ENCODE results near the gene HSPA12B.

The HSPA12B gene

GRCh38 chr20:3694864-3695263 is 37.6 kb upstream of the HSPA12B start:
- Histone ChIP-seq H3K4me1 (ENCODE audit: control insufficient read depth, insufficient read depth, low read length) (no peaks in the 10 kb centered on the region), H3K36me3 (ENCODE audit: control insufficient read depth, insufficient read depth, low read length) (no peaks in the 10 kb centered on the region), H3K27me3 (ENCODE audit: control insufficient read depth, insufficient read depth, low read length) (no peaks in the 10 kb centered on the region), H3K4me3 (ENCODE audit: low read depth, low read length) (no peak overlapping the region), H3K27ac (ENCODE audit: low read depth, low read length) (no peak overlapping the region), H3K9ac (ENCODE audit: low read depth, low read length) (no peak overlapping the region), H3K9me3 (ENCODE audit: control insufficient read depth, insufficient read depth, low read length) (peaks cover 4% of the 10 kb centered on the region; the same call in 1 of the 2 replicates)

- no peaks in the 10 kb centered on the region for H3K36me3 ChIP-seq (ENCODE audit: control insufficient read depth, insufficient read depth, low read length)
- no peaks in the 10 kb centered on the region for H3K27me3 ChIP-seq (ENCODE audit: control insufficient read depth, insufficient read depth, low read length)
- no peak overlapping the region for H3K4me3 ChIP-seq (ENCODE audit: low read depth, low read length)
- peaks cover 4% of the 10 kb centered on the region; the same call in 1 of the 2 replicates for H3K9me3 ChIP-seq (ENCODE audit: control insufficient read depth, insufficient read depth, low read length)
- H3K9ac ChIP-seq (ENCODE audit: low read depth, low read length): no peak overlapping the region
- H3K27ac ChIP-seq (ENCODE audit: low read depth, low read length): no peak overlapping the region
- H3K4me1 ChIP-seq (ENCODE audit: control insufficient read depth, insufficient read depth, low read length): no peaks in the 10 kb centered on the region
Observed at GRCh38 chr20:3696200-3696599, 36.3 kb upstream of the HSPA12B start.

GRCh38 chr20:3696745-3697587 is 35.5 kb upstream of the HSPA12B start:
- Histone ChIP-seq H3K36me3 (ENCODE audit: control insufficient read depth, insufficient read depth, low read length) (no peaks in the 10 kb centered on the region), H3K27ac (ENCODE audit: low read depth, low read length) (no peak overlapping the region), H3K4me3 (ENCODE audit: low read depth, low read length) (no peak overlapping the region), H3K9ac (ENCODE audit: low read depth, low read length) (no peak overlapping the region), H3K27me3 (ENCODE audit: control insufficient read depth, insufficient read depth, low read length) (no peaks in the 10 kb centered on the region), H3K4me1 (ENCODE audit: control insufficient read depth, insufficient read depth, low read length) (no peaks in the 10 kb centered on the region), H3K9me3 (ENCODE audit: control insufficient read depth, insufficient read depth, low read length) (peaks cover 4% of the 10 kb centered on the region; the same call in 1 of the 2 replicates)

DNA sequence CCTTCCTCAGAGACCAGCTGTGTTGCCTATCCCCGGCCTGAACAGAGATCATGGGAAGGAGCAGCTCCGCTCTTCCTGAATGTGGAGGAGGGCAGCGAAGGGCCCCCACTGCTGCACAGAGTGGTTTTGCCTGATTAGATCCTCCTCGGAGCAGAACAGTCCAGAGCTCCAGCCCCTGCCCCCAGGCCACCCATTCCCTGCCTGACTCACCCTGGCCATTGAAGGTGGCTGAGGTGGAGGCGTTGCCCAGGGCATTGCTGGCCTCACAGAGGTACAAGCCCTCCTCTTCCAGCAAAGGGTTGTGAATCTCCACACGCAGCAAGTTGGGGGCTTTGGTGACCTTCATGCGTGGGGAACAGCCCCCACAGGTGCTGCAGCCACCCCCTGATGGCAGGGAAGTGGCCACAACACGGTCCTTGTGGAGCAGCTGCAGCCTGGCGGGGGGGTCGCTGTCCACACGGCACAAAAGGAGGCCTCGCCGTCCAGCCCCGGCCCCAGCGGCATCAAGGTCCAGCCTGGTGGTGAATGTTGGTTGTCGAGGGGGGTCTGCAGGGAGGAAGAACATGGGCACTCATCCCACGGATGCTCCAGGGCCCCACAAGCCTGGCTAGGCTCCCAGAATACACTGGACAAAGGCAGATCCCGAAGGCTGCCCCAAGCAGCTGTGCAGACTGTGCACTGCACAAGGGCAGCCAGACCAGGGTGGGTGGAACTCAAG is 34.7 kb upstream of the HSPA12B start:
- H3K4me1 ChIP-seq (ENCODE audit: control insufficient read depth, insufficient read depth, low read length): no peaks in the 10 kb centered on the region
- no peak overlapping the region for H3K9ac ChIP-seq (ENCODE audit: low read depth, low read length)
- no peak overlapping the region for H3K4me3 ChIP-seq (ENCODE audit: low read depth, low read length)
- H3K36me3 ChIP-seq (ENCODE audit: control insufficient read depth, insufficient read depth, low read length): no peaks in the 10 kb centered on the region
- H3K27me3 ChIP-seq (ENCODE audit: control insufficient read depth, insufficient read depth, low read length): no peaks in the 10 kb centered on the region
- H3K27ac ChIP-seq (ENCODE audit: low read depth, low read length): no peak overlapping the region
- H3K9me3 ChIP-seq (ENCODE audit: control insufficient read depth, insufficient read depth, low read length): peaks cover 4% of the 10 kb centered on the region; the same call in 1 of the 2 replicates

- Histone ChIP-seq H3K4me3 (ENCODE audit: low read depth, low read length) (no peak overlapping the region), H3K9me3 (ENCODE audit: control insufficient read depth, insufficient read depth, low read length) (peaks cover 4% of the 10 kb centered on the region; the same call in 1 of the 2 replicates), H3K9ac (ENCODE audit: low read depth, low read length) (no peak overlapping the region), H3K4me1 (ENCODE audit: control insufficient read depth, insufficient read depth, low read length) (no peaks in the 10 kb centered on the region), H3K27me3 (ENCODE audit: control insufficient read depth, insufficient read depth, low read length) (no peaks in the 10 kb centered on the region), H3K27ac (ENCODE audit: low read depth, low read length) (no peak overlapping the region), H3K36me3 (ENCODE audit: control insufficient read depth, insufficient read depth, low read length) (no peaks in the 10 kb centered on the region)
Observed at GRCh38 chr20:3698591-3699001, 33.9 kb upstream of the HSPA12B start.

- no peaks in the 10 kb centered on the region for H3K4me1 ChIP-seq (ENCODE audit: control insufficient read depth, insufficient read depth, low read length)
- H3K4me3 ChIP-seq (ENCODE audit: low read depth, low read length): no peak overlapping the region
- no peaks in the 10 kb centered on the region for H3K36me3 ChIP-seq (ENCODE audit: control insufficient read depth, insufficient read depth, low read length)
- H3K27me3 ChIP-seq (ENCODE audit: control insufficient read depth, insufficient read depth, low read length): no peaks in the 10 kb centered on the region
- H3K9ac ChIP-seq (ENCODE audit: low read depth, low read length): no peak overlapping the region
- H3K9me3 ChIP-seq (ENCODE audit: control insufficient read depth, insufficient read depth, low read length): peaks cover 4% of the 10 kb centered on the region; the same call in 1 of the 2 replicates
- no peak overlapping the region for H3K27ac ChIP-seq (ENCODE audit: low read depth, low read length)
Observed at GRCh38 chr20:3699037-3699436, 33.4 kb upstream of the HSPA12B start.

GRCh38 chr20:3701061-3701998 is 31.2 kb upstream of the HSPA12B start:
- Histone ChIP-seq H3K27me3 (ENCODE audit: control insufficient read depth, insufficient read depth, low read length) (no peaks in the 10 kb centered on the region), H3K9ac (ENCODE audit: low read depth, low read length) (no peak overlapping the region), H3K4me3 (ENCODE audit: low read depth, low read length) (no peak overlapping the region), H3K27ac (ENCODE audit: low read depth, low read length) (no peak overlapping the region), H3K4me1 (ENCODE audit: control insufficient read depth, insufficient read depth, low read length) (no peaks in the 10 kb centered on the region), H3K36me3 (ENCODE audit: control insufficient read depth, insufficient read depth, low read length) (no peaks in the 10 kb centered on the region), H3K9me3 (ENCODE audit: control insufficient read depth, insufficient read depth, low read length) (peaks cover 3% of the 10 kb centered on the region; the same call in 1 of the 2 replicates)

- Histone ChIP-seq H3K27ac (ENCODE audit: low read depth, low read length) (no peak overlapping the region), H3K9me3 (ENCODE audit: control insufficient read depth, insufficient read depth, low read length) (no peaks in the 10 kb centered on the region), H3K36me3 (ENCODE audit: control insufficient read depth, insufficient read depth, low read length) (no peaks in the 10 kb centered on the region), H3K27me3 (ENCODE audit: control insufficient read depth, insufficient read depth, low read length) (no peaks in the 10 kb centered on the region), H3K9ac (ENCODE audit: low read depth, low read length) (no peak overlapping the region), H3K4me3 (ENCODE audit: low read depth, low read length) (no peak overlapping the region), H3K4me1 (ENCODE audit: control insufficient read depth, insufficient read depth, low read length) (no peaks in the 10 kb centered on the region)
Observed at GRCh38 chr20:3702611-3703391, 29.7 kb upstream of the HSPA12B start.

GRCh38 chr20:3704087-3704486 is 28.4 kb upstream of the HSPA12B start:
- Histone ChIP-seq H3K9ac (ENCODE audit: low read depth, low read length) (no peak overlapping the region), H3K36me3 (ENCODE audit: control insufficient read depth, insufficient read depth, low read length) (no peaks in the 10 kb centered on the region), H3K27ac (ENCODE audit: low read depth, low read length) (no peak overlapping the region), H3K27me3 (ENCODE audit: control insufficient read depth, insufficient read depth, low read length) (no peaks in the 10 kb centered on the region), H3K4me3 (ENCODE audit: low read depth, low read length) (no peak overlapping the region), H3K9me3 (ENCODE audit: control insufficient read depth, insufficient read depth, low read length) (no peaks in the 10 kb centered on the region), H3K4me1 (ENCODE audit: control insufficient read depth, insufficient read depth, low read length) (no peaks in the 10 kb centered on the region)

DNA sequence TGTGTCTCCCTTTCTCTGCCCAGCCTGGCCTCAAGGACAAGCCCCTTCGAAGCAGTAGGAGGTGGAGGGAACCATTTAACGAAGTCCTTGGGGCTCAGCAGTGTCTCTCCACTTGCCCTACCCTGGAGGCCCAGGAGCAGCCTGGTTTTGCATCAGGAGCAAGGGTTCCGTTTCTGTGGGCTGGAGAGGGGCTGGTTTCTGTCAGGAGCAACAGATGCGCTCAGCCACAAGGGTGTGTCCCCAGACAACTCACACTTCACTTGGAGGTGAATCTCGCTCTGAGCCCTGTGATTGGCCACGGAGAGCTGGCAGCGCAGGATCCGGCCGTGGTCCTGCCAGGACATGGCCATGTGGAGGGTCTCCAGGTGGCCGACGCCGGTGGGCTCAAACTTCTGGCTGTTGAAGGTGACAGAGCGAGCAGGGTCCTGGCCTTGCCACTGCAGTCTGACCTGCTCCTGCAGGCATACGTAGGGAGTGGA is 27.0 kb upstream of the HSPA12B start:
- Histone ChIP-seq H3K27ac (ENCODE audit: low read depth, low read length) (no peak overlapping the region), H3K27me3 (ENCODE audit: control insufficient read depth, insufficient read depth, low read length) (no peaks in the 10 kb centered on the region), H3K9me3 (ENCODE audit: control insufficient read depth, insufficient read depth, low read length) (no peaks in the 10 kb centered on the region), H3K4me1 (ENCODE audit: control insufficient read depth, insufficient read depth, low read length) (no peaks in the 10 kb centered on the region), H3K36me3 (ENCODE audit: control insufficient read depth, insufficient read depth, low read length) (no peaks in the 10 kb centered on the region), H3K9ac (ENCODE audit: low read depth, low read length) (no peak overlapping the region), H3K4me3 (ENCODE audit: low read depth, low read length) (no peak overlapping the region)

All from HUES48 (cell line).